H1 (cell line): ENCODE results near the gene CCNE1. TPM values are rescaled to one million over a fixed set of nuclear protein-coding genes. Genes with fewer than 3 reads are reported as not detected.

Experiments
- CTCF ChIA-PET: fragments of 300-600 bp; sonication (Branson Sonifier 250); formaldehyde crosslinking; loops from one replicate; lab custom pipeline; 2021; ENCODE audit not compliant: partially characterized antibody; lab: Charles Lee
- POLR2A ChIA-PET: fragments of 300-600 bp; sonication (Branson Sonifier 250); formaldehyde crosslinking; loops from one replicate; lab custom pipeline; 2021; ENCODE audit warnings: inconsistent platforms; ENCODE audit not compliant: partially characterized antibody; lab: Charles Lee
- DNase-seq, 2 experiments: peaks; one replicate each; pipeline versions ENCODE4 v3.0.0 to v3.0.0-alpha.2; 2010 to 2022; ENCODE audit warnings: low spot score in 2 of 2, low read depth in 1 of 2, mixed read lengths in 1 of 2
- FAIRE-seq: peaks from 2 replicates; lab custom pipeline; 2011; peaks lifted over from hg19 to GRCh38; lab: Jason Lieb, UNC
- H2AFZ ChIP-seq: 2 replicates; pipeline ENCODE4 v1.8.1; 2012; ENCODE audit warnings: low read length, inconsistent platforms
- H2AK5ac ChIP-seq: 2 replicates; pipeline ENCODE4 v1.6.1; 2013; ENCODE audit warnings: low read depth, low read length
- H2BK120ac ChIP-seq: replicated peaks from 2 replicates; pipeline ENCODE3; 2013; ENCODE audit warnings: low read depth, low read length, inconsistent platforms
- H2BK12ac ChIP-seq: 2 replicates; pipeline ENCODE4 v1.6.1; 2013; ENCODE audit warnings: low read depth, low read length
- H2BK15ac ChIP-seq: 2 replicates; pipeline ENCODE4 v1.6.1; 2013; ENCODE audit warnings: low read length
- H2BK20ac ChIP-seq: 2 replicates; pipeline ENCODE4 v1.6.1; 2013; ENCODE audit warnings: low read length
- H2BK5ac ChIP-seq: 2 replicates; pipeline ENCODE4 v1.6.1; 2013; ENCODE audit warnings: low read depth, low read length
- H3K14ac ChIP-seq: 2 replicates; pipeline ENCODE4 v1.6.1; 2013; ENCODE audit warnings: inconsistent platforms; ENCODE audit not compliant: insufficient read length
- H3K18ac ChIP-seq: 2 replicates; pipeline ENCODE4 v1.6.1; 2013; ENCODE audit warnings: low read length; ENCODE audit errors: extremely low read depth
- H3K23ac ChIP-seq: 2 replicates; pipeline ENCODE4 v1.6.1; 2013; ENCODE audit warnings: inconsistent platforms; ENCODE audit not compliant: insufficient read length
- H3K23me2 ChIP-seq: 2 replicates; pipeline ENCODE4 v1.6.1; 2013; ENCODE audit warnings: low read depth, low read length
- H3K27ac ChIP-seq: 2 replicates; pipeline ENCODE4 v1.6.1; 2011; ENCODE audit warnings: low read depth, low read length, inconsistent platforms
- H3K27me3 ChIP-seq, 4 experiments: replicated peaks in 1 of 4; 1 replicate in 1 of 4; 2 replicates in 3 of 4; pipeline versions ENCODE4 v1.6.1 to v1.8.1; 2011 to 2013; ENCODE audit warnings: low read length in 3 of 4, mild to moderate bottlenecking in 3 of 4, inconsistent platforms in 2 of 4, mixed read lengths in 2 of 4, moderate library complexity in 1 of 4; ENCODE audit not compliant: control insufficient read depth in 3 of 4, insufficient read depth in 3 of 4; ENCODE audit errors: extremely low read depth in 1 of 4
- H3K36me3 ChIP-seq, 4 experiments: 2 replicates each; pipeline versions ENCODE4 v1.6.1 to v1.8.1; 2011 to 2013; ENCODE audit warnings: mild to moderate bottlenecking in 4 of 4, low read length in 3 of 4, moderate library complexity in 2 of 4, control low read depth in 1 of 4, inconsistent platforms in 1 of 4; ENCODE audit not compliant: insufficient read depth in 4 of 4, control insufficient read depth in 2 of 4
- H3K4ac ChIP-seq: replicated peaks from 2 replicates; pipeline ENCODE3; 2013; ENCODE audit warnings: low read length, low read depth, mixed read lengths, inconsistent platforms; ENCODE audit not compliant: insufficient read length
- H3K4me1 ChIP-seq, 4 experiments: replicated peaks in 1 of 4; 1 replicate in 1 of 4; 2 replicates in 3 of 4; pipeline versions ENCODE4 v1.6.1 to v1.8.1; 2011 to 2013; ENCODE audit warnings: low read length in 3 of 4, inconsistent platforms in 2 of 4, mixed read lengths in 1 of 4; ENCODE audit not compliant: insufficient read depth in 4 of 4, control insufficient read depth in 3 of 4
- H3K4me2 ChIP-seq, 2 experiments: 2 replicates each; pipeline versions ENCODE4 v1.6.1 to v1.8.1; 2011 to 2013; ENCODE audit warnings: low read depth in 2 of 2, low read length in 2 of 2, control low read depth in 1 of 2, inconsistent platforms in 1 of 2, mild to moderate bottlenecking in 1 of 2; ENCODE audit not compliant: insufficient read depth in 1 of 2
- H3K4me3 ChIP-seq, 4 experiments: fragments of 200-600, 300-600 bp in 1 of 4; sonication (generic), shearing (Covaris generic), sonication (Bioruptor Twin) in 1 of 4; 2 replicates each; pipeline versions ENCODE4 v1.5.1 to v1.8.1; 2011 to 2016; ENCODE audit warnings: low read length in 4 of 4, low read depth in 3 of 4, control low read depth in 2 of 4, inconsistent platforms in 2 of 4, mild to moderate bottlenecking in 2 of 4, mixed read lengths in 1 of 4, moderate library complexity in 1 of 4; ENCODE audit not compliant: insufficient read depth in 2 of 4; ENCODE audit errors: extremely low read depth in 1 of 4
- H3K56ac ChIP-seq: replicated peaks from 2 replicates; pipeline ENCODE3; 2013; ENCODE audit warnings: low read depth, mild to moderate bottlenecking, mixed read lengths, low read length, inconsistent platforms; ENCODE audit not compliant: insufficient read length
- H3K79me1 ChIP-seq: 2 replicates; pipeline ENCODE4 v1.6.1; 2013; ENCODE audit warnings: low read depth, low read length, control low read depth
- H3K79me2 ChIP-seq, 2 experiments: 2 replicates each; pipeline versions ENCODE4 v1.6.1 to v1.8.1; 2012 to 2013; ENCODE audit warnings: low read length in 2 of 2, mild to moderate bottlenecking in 2 of 2, inconsistent platforms in 1 of 2; ENCODE audit not compliant: insufficient read depth in 2 of 2, control insufficient read depth in 1 of 2
- H3K9ac ChIP-seq, 4 experiments: replicated peaks in 1 of 4; 1 replicate in 1 of 4; 2 replicates in 3 of 4; pipeline versions ENCODE4 v1.6.1 to v1.8.1; 2011 to 2013; ENCODE audit warnings: low read depth in 3 of 4, low read length in 3 of 4, control low read depth in 2 of 4, mild to moderate bottlenecking in 2 of 4, moderate library complexity in 2 of 4, inconsistent platforms in 1 of 4; ENCODE audit errors: extremely low read depth in 1 of 4
- H3K9me3 ChIP-seq, 2 experiments: 2 replicates each; pipeline versions ENCODE4 v1.6.1 to v1.8.1; 2012 to 2013; ENCODE audit warnings: mild to moderate bottlenecking in 2 of 2, moderate library complexity in 2 of 2, control low read depth in 1 of 2, inconsistent platforms in 1 of 2, low read depth in 1 of 2, low read length in 1 of 2, mixed read lengths in 1 of 2; ENCODE audit not compliant: insufficient read depth in 2 of 2
- H4K20me1 ChIP-seq, 2 experiments: replicated peaks in 1 of 2; 2 replicates each; pipeline versions ENCODE3 to v1.8.1; 2011 to 2013; ENCODE audit warnings: inconsistent platforms in 2 of 2, low read length in 2 of 2, mild to moderate bottlenecking in 1 of 2; ENCODE audit not compliant: insufficient read depth in 2 of 2, control insufficient read depth in 1 of 2
- H4K5ac ChIP-seq: 2 replicates; pipeline ENCODE4 v1.6.1; 2013; ENCODE audit warnings: low read length, low read depth, mixed read lengths, inconsistent platforms; ENCODE audit not compliant: insufficient read length
- H4K8ac ChIP-seq: 2 replicates; pipeline ENCODE4 v1.8.0; 2013; ENCODE audit warnings: mild to moderate bottlenecking, moderate library complexity, low read length, inconsistent platforms; ENCODE audit not compliant: insufficient read depth; ENCODE audit errors: extremely low read depth
- H4K91ac ChIP-seq: replicated peaks from 2 replicates; pipeline ENCODE3; 2013; ENCODE audit warnings: low read length, mixed read lengths, inconsistent platforms; ENCODE audit not compliant: insufficient read length
- ATF2 ChIP-seq: IDR thresholded peaks from 2 replicates; pipeline ENCODE4 v1.6.1; 2012; ENCODE audit warnings: low read length, inconsistent platforms
- CHD2 ChIP-seq: IDR thresholded peaks from 2 replicates; pipeline ENCODE4 v1.6.1; 2012; ENCODE audit warnings: low read length, improper control_type of control experiment
- E2F6 ChIP-seq: IDR thresholded peaks from 2 replicates; pipeline ENCODE4 v1.6.1; 2012; ENCODE audit warnings: inconsistent platforms
- EZH2 ChIP-seq: fragments of 200-600 bp; sonication (generic); IDR thresholded peaks from 2 replicates; pipeline ENCODE4 v1.7.1; 2012; ENCODE audit warnings: low read depth, mild to moderate bottlenecking, moderate library complexity, low read length, inconsistent platforms; ENCODE audit not compliant: severe bottlenecking
- HDAC6 ChIP-seq: IDR thresholded peaks from one replicate; pipeline ENCODE4 v1.7.1; 2012; ENCODE audit warnings: low read depth, mild to moderate bottlenecking, inconsistent platforms, low read length, moderate library complexity
- KDM4A ChIP-seq: IDR thresholded peaks from one replicate; pipeline ENCODE4 v1.7.1; 2012; ENCODE audit warnings: low read depth, mild to moderate bottlenecking, moderate library complexity, low read length, inconsistent platforms; ENCODE audit not compliant: severe bottlenecking
- KDM5A ChIP-seq: fragments of 200-600 bp; IDR thresholded peaks from 2 replicates; pipeline ENCODE4 v1.7.1; 2012; ENCODE audit warnings: mild to moderate bottlenecking, low read length, inconsistent platforms, mixed read lengths
- NRF1 ChIP-seq: IDR thresholded peaks from 2 replicates; pipeline ENCODE4 v1.6.1; 2011; ENCODE audit warnings: mild to moderate bottlenecking, low read depth, low read length, improper control_type of control experiment
- SAP30 ChIP-seq: fragments of 300-600 bp; sonication (generic); IDR thresholded peaks from 2 replicates; pipeline ENCODE4 v1.7.1; 2012; ENCODE audit warnings: low read length, moderate library complexity, mild to moderate bottlenecking, inconsistent platforms; ENCODE audit not compliant: insufficient read depth, insufficient replicate concordance
- SP4 ChIP-seq: IDR thresholded peaks from 2 replicates; pipeline ENCODE4 v1.6.1; 2012; ENCODE audit warnings: low read length, inconsistent platforms
- SRF ChIP-seq: IDR thresholded peaks from 2 replicates; pipeline ENCODE4 v1.6.1; 2011; ENCODE audit warnings: mild to moderate bottlenecking, low read depth, low read length, moderate library complexity
- TBP ChIP-seq: IDR thresholded peaks from 2 replicates; pipeline ENCODE4 v1.6.1; 2011; ENCODE audit warnings: low read depth, low read length, improper control_type of control experiment
- WGBS, 2 experiments: shearing (Covaris generic) in 1 of 2; methylation state at CpG; one replicate each; pipeline versions ENCODE4 v1.1.6 to v1.1.7; 2013 to 2015; ENCODE audit warnings: low lambda C conversion rate in 2 of 2, mixed read lengths in 2 of 2, inconsistent platforms in 1 of 2, low coverage in 1 of 2, missing lambda C conversion rate in 1 of 2; ENCODE audit not compliant: insufficient replicate concordance in 2 of 2, insufficient coverage in 1 of 2, insufficient read length in 1 of 2; ENCODE audit errors: extremely low coverage in 1 of 2, missing lambda C conversion rate in 1 of 2; 5-methylcytosine and 5-hydroxymethylcytosine counted together
- polyA plus RNA-seq, 7 experiments: library from polyadenylated mRNA; depleted of rRNA in 3 of 7; stranded (reverse) in 5 of 7; unstranded in 2 of 7; fragments of >200 nt in 5 of 7; fragments of 200-250 nt in 2 of 7; gene quantifications; 1 replicate in 5 of 7; 2 replicates in 1 of 7; 4 replicates in 1 of 7; pipeline versions ENCODE4 v1.2.1 to v1.2.3, GENCODE V29; 2011 to 2013; ENCODE audit warnings: missing spikeins in 2 of 7, mixed read lengths in 2 of 7
- total RNA-seq: library from RNA; stranded (reverse); fragmentation: NEBNext Ultra II Directional; extraction: Animal tissue kit (Norgen Biotek cat#: 25700); gene quantifications from 2 replicates; pipeline ENCODE4 v1.2.1, GENCODE V29; 2021

Gene CCNE1
- total and polyA plus RNA-seq, 2 of the 8 experiments (the other 6 are each of a cell fraction or from before 2014, with no cell fraction given): 43.2 to 44.6 TPM

GRCh38 chr19:29861574-29861973, 49.8 kb downstream of the CCNE1 start:
- Histone ChIP-seq H3K79me1 (no peaks in the 10 kb centered on the region), H2BK5ac (no peak overlapping the region), H4K91ac (no peak overlapping the region), H3K9me3 (no peaks in the 10 kb centered on the region), H4K20me1 (no peaks in the 10 kb centered on the region), H4K8ac (no peak overlapping the region), H3K4ac (no peak overlapping the region), H3K4me3 (no peak overlapping the region), H3K9ac (no peak overlapping the region), H3K27me3 (peaks cover 0 to 2% (median 0%) of the 10 kb centered on the region in 4 experiments; a peak in 1 of 7 replicates), H3K23me2 (no peaks in the 10 kb centered on the region), H3K56ac (no peak overlapping the region), H2BK15ac (no peak overlapping the region), H2AFZ (no peak overlapping the region), H2BK120ac (no peak overlapping the region), H3K27ac (no peak overlapping the region), H3K23ac (no peak overlapping the region), H4K5ac (no peak overlapping the region), H3K4me2 (no peak overlapping the region), H2BK20ac (no peak overlapping the region), H3K36me3 (no peaks in the 10 kb centered on the region), H3K18ac (no peak overlapping the region), H3K79me2 (no peaks in the 10 kb centered on the region), H2AK5ac (no peak overlapping the region), H2BK12ac (no peak overlapping the region), H3K14ac (no peak overlapping the region), H3K4me1 (peaks cover 0 to 9% (median 7%) of the 10 kb centered on the region in 4 experiments; a peak in 6 of 7 replicates)
- POLR2A ChIA-PET: interaction anchor here (1.3 kb wide), 1 partner anchor 19 kb away, joined by 3 read pairs; no protein-coding TSS in a partner anchor
- WGBS, 2 experiments: 89% methylated on average over 7 of the region's 7 CpGs; no CpG with 5 or more reads in 1 of the 2 experiments
- no peak for DNase-seq
- FAIRE-seq: no peak
- CTCF ChIA-PET: interaction anchor here (0.9 to 10.5 kb wide), 4 partner anchors 9 to 125 kb away, joined by 3 to 134 read pairs (median 3); no protein-coding TSS in a partner anchor
- TF ChIP-seq SAP30 (no peak), ATF2 (no peak), NRF1 (no peak), CHD2 (no peak), E2F6 (no peak), SP4 (no peak), SRF (no peak), KDM5A (no peak), TBP (no peak), KDM4A (no peak), EZH2 (no peak), HDAC6 (no peak)
